ENCODE data around the gene CXCR4. TPM values are rescaled to one million over a fixed set of nuclear protein-coding genes. Genes with fewer than 3 reads are reported as not detected.

CXCR4 gene
- total RNA-seq, 1 experiment from 2014 or later: 1.1 TPM

DNA sequence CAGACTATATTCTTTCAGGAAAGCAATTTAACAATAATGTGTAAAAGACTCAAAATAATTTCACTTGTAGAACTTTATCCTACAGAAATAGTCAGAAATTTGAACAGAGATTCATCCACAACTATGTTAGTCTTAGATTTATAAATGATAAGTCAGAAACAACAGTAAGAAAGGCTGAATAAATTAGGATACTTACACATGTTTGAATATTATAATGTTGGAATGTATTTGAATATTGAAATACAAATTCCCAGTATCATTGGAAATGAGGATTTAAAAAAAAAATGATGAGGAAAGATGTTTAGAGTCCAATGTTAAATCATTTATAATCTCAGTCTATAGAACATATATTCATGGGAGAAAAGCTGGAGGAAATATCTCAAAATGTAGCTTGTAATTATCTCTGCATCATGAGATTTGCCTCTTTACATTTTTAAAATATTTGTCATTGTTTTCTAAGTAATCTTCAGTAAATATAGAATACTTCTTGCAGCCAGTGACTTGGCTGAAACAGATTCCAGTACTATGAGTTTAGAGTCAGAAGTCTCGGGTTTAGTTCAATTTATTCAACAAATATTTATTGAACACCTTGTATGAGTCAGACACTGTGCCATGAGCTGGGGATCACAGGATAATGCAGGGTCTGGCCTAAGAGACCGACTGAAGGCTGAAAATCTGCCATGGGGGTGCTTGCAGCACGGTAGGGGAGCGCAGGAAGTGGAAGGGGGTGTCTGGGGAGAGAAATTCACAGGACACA lies 32.3 kb downstream of the CXCR4 start:
- H3K9me3 ChIP-seq (ENCODE audit: insufficient read depth, low read depth): no peaks in the 10 kb centered on the region
- H2AFZ ChIP-seq: no peak overlapping the region
- no TSS peak for BruUV-seq (replicated peaks)
- TF ChIP-seq, protein P1, sequence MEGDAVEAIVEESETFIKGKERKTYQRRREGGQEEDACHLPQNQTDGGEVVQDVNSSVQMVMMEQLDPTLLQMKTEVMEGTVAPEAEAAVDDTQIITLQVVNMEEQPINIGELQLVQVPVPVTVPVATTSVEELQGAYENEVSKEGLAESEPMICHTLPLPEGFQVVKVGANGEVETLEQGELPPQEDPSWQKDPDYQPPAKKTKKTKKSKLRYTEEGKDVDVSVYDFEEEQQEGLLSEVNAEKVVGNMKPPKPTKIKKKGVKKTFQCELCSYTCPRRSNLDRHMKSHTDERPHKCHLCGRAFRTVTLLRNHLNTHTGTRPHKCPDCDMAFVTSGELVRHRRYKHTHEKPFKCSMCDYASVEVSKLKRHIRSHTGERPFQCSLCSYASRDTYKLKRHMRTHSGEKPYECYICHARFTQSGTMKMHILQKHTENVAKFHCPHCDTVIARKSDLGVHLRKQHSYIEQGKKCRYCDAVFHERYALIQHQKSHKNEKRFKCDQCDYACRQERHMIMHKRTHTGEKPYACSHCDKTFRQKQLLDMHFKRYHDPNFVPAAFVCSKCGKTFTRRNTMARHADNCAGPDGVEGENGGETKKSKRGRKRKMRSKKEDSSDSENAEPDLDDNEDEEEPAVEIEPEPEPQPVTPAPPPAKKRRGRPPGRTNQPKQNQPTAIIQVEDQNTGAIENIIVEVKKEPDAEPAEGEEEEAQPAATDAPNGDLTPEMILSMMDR (conservative IDR thresholded peaks at IDR 0.05): no peak
- no peak for TF ChIP-seq EZH2 (IDR thresholded peaks at IDR 0.05; ENCODE audit: low read depth)
- no peaks in the 10 kb centered on the region for H3K36me3 ChIP-seq (ENCODE audit: low read depth)
- no peaks in the 10 kb centered on the region for H3K79me2 ChIP-seq (ENCODE audit: low read depth)
- intact Hi-C loops (cut with micrococcal nuclease; ENCODE audit: unreplicated experiment): no loop called here
- DNase-seq: peak in 1 of 2 experiments; percentile 77
- H3K4me2 ChIP-seq: no peak overlapping the region
- no peaks in the 10 kb centered on the region for H3F3A ChIP-seq (ENCODE audit: insufficient read depth, low read depth)
- peaks cover 13% of the 10 kb centered on the region for H3K4me1 ChIP-seq (replicated peaks; ENCODE audit: insufficient read depth)
- no peaks in the 10 kb centered on the region for H3K9me2 ChIP-seq (ENCODE audit: insufficient read depth)
- H3K4me3 ChIP-seq: no peak overlapping the region
- H4K20me1 ChIP-seq (ENCODE audit: insufficient read depth): no peaks in the 10 kb centered on the region
- ChIA-PET CTCF (no interaction called here), POLR2A (ENCODE audit: unreplicated experiment) (no interaction called here)
- H3K27ac ChIP-seq: no peak overlapping the region
- no peaks in the 10 kb centered on the region for H3K27me3 ChIP-seq (ENCODE audit: insufficient read depth, low read depth)

DNA sequence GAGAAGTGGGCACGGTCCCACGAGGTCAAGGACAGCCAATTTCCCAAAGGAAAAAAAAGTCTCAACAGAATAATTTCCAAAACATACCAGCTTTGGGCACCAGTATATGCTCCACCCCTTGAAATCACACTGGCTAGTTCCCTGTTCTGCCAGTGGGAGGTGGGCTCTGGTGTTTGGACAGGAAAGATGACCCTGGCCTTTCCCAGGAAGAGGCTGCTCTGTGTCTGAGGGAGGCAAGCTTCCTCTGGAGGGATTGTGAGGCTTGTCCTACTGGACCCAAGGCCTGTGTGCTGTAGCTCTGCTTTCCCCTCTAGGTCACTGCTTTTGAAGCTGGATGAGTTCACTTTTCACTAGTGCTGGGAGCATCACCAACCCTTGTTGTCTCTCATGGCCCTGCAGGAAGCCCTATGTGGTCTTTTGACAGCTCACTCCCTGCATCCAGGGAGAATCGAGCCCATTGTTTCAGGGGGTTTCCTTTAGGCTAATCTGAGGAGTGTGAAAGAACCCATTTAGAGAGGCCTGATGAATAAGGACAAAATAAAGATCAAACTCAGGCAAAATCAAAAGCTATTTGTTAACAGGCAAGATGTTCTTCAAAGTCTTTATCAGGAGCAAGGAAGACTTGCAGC lies 36.3 kb downstream of the CXCR4 start:
- Histone ChIP-seq H3K27me3 (ENCODE audit: insufficient read depth, low read depth) (no peaks in the 10 kb centered on the region), H2AFZ (no peak overlapping the region), H4K20me1 (ENCODE audit: insufficient read depth) (no peaks in the 10 kb centered on the region), H3K36me3 (ENCODE audit: low read depth) (no peaks in the 10 kb centered on the region), H3K9me2 (ENCODE audit: insufficient read depth) (no peaks in the 10 kb centered on the region), H3K79me2 (ENCODE audit: low read depth) (no peaks in the 10 kb centered on the region), H3K27ac (no peak overlapping the region), H3K4me1 (replicated peaks; ENCODE audit: insufficient read depth) (peaks cover 13% of the 10 kb centered on the region), H3K4me3 (no peak overlapping the region), H3K9me3 (ENCODE audit: insufficient read depth, low read depth) (no peaks in the 10 kb centered on the region), H3F3A (ENCODE audit: insufficient read depth, low read depth) (no peaks in the 10 kb centered on the region), H3K4me2 (no peak overlapping the region)
- no TSS peak for BruUV-seq (replicated peaks)
- intact Hi-C loops (cut with micrococcal nuclease; ENCODE audit: unreplicated experiment): no loop called here
- CTCF ChIA-PET: no interaction called here
- no peak for TF ChIP-seq EZH2 (IDR thresholded peaks at IDR 0.05; ENCODE audit: low read depth)
- TF ChIP-seq, protein P1 (conservative IDR thresholded peaks at IDR 0.05): no peak
- POLR2A ChIA-PET (ENCODE audit: unreplicated experiment): no interaction called here
- no peak for DNase-seq

DNA sequence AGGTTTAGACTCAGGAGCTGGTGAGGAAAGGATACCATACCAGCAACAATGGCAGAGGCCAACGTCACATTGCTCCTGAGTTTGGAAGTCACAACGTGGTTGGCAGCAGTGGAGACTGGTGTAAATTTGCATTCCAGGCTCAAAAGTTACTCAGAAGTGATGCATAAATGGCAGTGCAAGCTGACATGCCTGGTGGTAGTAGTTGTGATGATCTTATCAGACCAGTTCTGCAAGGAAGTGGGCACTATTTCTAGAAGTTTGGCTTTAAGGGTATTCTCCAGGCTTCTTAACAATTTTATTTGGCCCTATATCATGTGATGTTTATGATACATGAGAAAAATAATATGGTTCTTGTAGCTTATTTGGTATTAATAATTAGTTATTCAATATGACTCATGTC lies 37.8 kb downstream of the CXCR4 start:
- H2AFZ ChIP-seq: no peak overlapping the region
- no peaks in the 10 kb centered on the region for H4K20me1 ChIP-seq (ENCODE audit: insufficient read depth)
- H3K4me3 ChIP-seq: no peak overlapping the region
- H3K9me3 ChIP-seq (ENCODE audit: insufficient read depth, low read depth): no peaks in the 10 kb centered on the region
- peaks cover under 1% of the 10 kb centered on the region; the same call in 1 of the 2 replicates for H3K4me1 ChIP-seq (replicated peaks; ENCODE audit: insufficient read depth)
- H3F3A ChIP-seq (ENCODE audit: insufficient read depth, low read depth): no peaks in the 10 kb centered on the region
- POLR2A ChIA-PET (ENCODE audit: unreplicated experiment): no interaction called here
- no peaks in the 10 kb centered on the region for H3K9me2 ChIP-seq (ENCODE audit: insufficient read depth)
- no peaks in the 10 kb centered on the region for H3K36me3 ChIP-seq (ENCODE audit: low read depth)
- H3K27me3 ChIP-seq (ENCODE audit: insufficient read depth, low read depth): no peaks in the 10 kb centered on the region
- DNase-seq: no peak
- no peak overlapping the region for H3K27ac ChIP-seq
- CTCF ChIA-PET: no interaction called here
- BruUV-seq (replicated peaks): no TSS peak
- no peaks in the 10 kb centered on the region for H3K79me2 ChIP-seq (ENCODE audit: low read depth)
- H3K4me2 ChIP-seq: no peak overlapping the region
- TF ChIP-seq, protein P1 (conservative IDR thresholded peaks at IDR 0.05): no peak
- TF ChIP-seq EZH2 (IDR thresholded peaks at IDR 0.05; ENCODE audit: low read depth): no peak
- intact Hi-C loops (cut with micrococcal nuclease; ENCODE audit: unreplicated experiment): no loop called here

Data from PC-9 (cell line).